HepG2 (cell line): ENCODE data around the gene LDLRAD4. TPM values are rescaled to one million over a fixed set of nuclear protein-coding genes. Genes with fewer than 3 reads are reported as not detected.

Experiments used
- ATAC-seq: fragments of 200-7000 bp; cut with Tn5 transposase; 3 replicates; pipeline ENCODE4 v1.9.1; 2020; ENCODE audit warnings: mild to moderate bottlenecking, moderate library complexity
- BruUV-seq: library from RNA; stranded (reverse); fragments of 400-500 nt; replicated peaks from 2 replicates; lab custom pipeline; 2021; lab: Mats Ljungman, UMichigan
- CTCF ChIA-PET: fragments of 300-600 bp; formaldehyde crosslinking; extraction: SDS; loops from one replicate; lab custom pipeline; 2021; ENCODE audit warnings: low total read pairs, inconsistent platforms, low intra/inter-chr PET ratio; lab: Yijun Ruan, JAX
- POLR2A ChIA-PET: fragments of 350-600 bp; sonication (Branson Sonifier 250); formaldehyde crosslinking; loops from one replicate; lab custom pipeline; 2020; ENCODE audit warnings: antibody characterized with exemption, inconsistent platforms; lab: Yijun Ruan, JAX
- DNase-seq: peaks from one replicate; pipeline ENCODE4 v3.0.0-alpha.2; 2015; ENCODE audit warnings: low spot score
- FAIRE-seq: peaks from 3 replicates; lab custom pipeline; 2011; peaks lifted over from hg19 to GRCh38; lab: Jason Lieb, UNC
- H2AFZ ChIP-seq: one replicate; pipeline ENCODE4 v1.6.1; 2011; ENCODE audit warnings: low read length, inconsistent platforms
- H3K27ac ChIP-seq: fragments of 300-600 bp; 3 replicates; pipeline ENCODE4 v1.8.0; 2011; ENCODE audit warnings: mixed run types, mild to moderate bottlenecking, mixed read lengths, low read length, inconsistent platforms; ENCODE audit not compliant: insufficient read depth; ENCODE audit errors: extremely low read length
- H3K27me3 ChIP-seq, 2 experiments: fragments of 200-600 bp in 1 of 2; 2 replicates in 1 of 2; 3 replicates in 1 of 2; pipeline versions ENCODE4 v1.6.0 to v1.8.0; 2011; ENCODE audit warnings: low read length in 2 of 2, mild to moderate bottlenecking in 2 of 2, moderate library complexity in 2 of 2, inconsistent platforms in 1 of 2; ENCODE audit not compliant: insufficient read depth in 2 of 2, control insufficient read depth in 1 of 2
- H3K36me3 ChIP-seq, 2 experiments: fragments of 200-600 bp in 1 of 2; replicated peaks in 1 of 2; 2 replicates in 1 of 2; 3 replicates in 1 of 2; pipeline versions ENCODE4 v1.5.1 to v1.8.0; 2011; ENCODE audit warnings: low read length in 2 of 2, inconsistent platforms in 1 of 2; ENCODE audit not compliant: insufficient read depth in 2 of 2, control insufficient read depth in 1 of 2
- H3K4me1 ChIP-seq: 2 replicates; pipeline ENCODE4 v1.5.1; 2012; ENCODE audit warnings: low read length, inconsistent platforms; ENCODE audit not compliant: insufficient read depth
- H3K4me2 ChIP-seq: 2 replicates; pipeline ENCODE4 v1.6.0; 2011; ENCODE audit warnings: low read depth, low read length, inconsistent platforms
- H3K4me3 ChIP-seq, 3 experiments: fragments of 200-600 bp in 1 of 3; sonication (generic), shearing (Covaris generic) in 1 of 3; replicated peaks in 1 of 3; 2 replicates each; pipeline ENCODE4 v1.5.1; 2011 to 2016; ENCODE audit warnings: low read length in 3 of 3, inconsistent platforms in 2 of 3, low read depth in 2 of 3, mild to moderate bottlenecking in 2 of 3, control low read depth in 1 of 3, mixed read lengths in 1 of 3; ENCODE audit not compliant: insufficient read depth in 1 of 3
- H3K79me2 ChIP-seq: one replicate; pipeline ENCODE4 v1.6.1; 2011; ENCODE audit warnings: low read length, inconsistent platforms; ENCODE audit not compliant: insufficient read depth
- H3K9ac ChIP-seq: 2 replicates; pipeline ENCODE4 v1.6.0; 2011; ENCODE audit warnings: mild to moderate bottlenecking, low read depth, low read length, inconsistent platforms; ENCODE audit not compliant: insufficient read depth
- H3K9me3 ChIP-seq: 2 replicates; pipeline ENCODE4 v1.5.1; 2012; ENCODE audit warnings: mild to moderate bottlenecking, low read length
- H4K20me1 ChIP-seq: 2 replicates; pipeline ENCODE4 v1.6.0; 2011; ENCODE audit warnings: inconsistent platforms, mild to moderate bottlenecking, low read length, moderate library complexity; ENCODE audit not compliant: insufficient read depth
- ATM ChIP-seq: fragments of 450-650 bp; IDR thresholded peaks from 2 replicates; pipeline ENCODE4 v1.7.1; 2017; ENCODE audit warnings: mild to moderate bottlenecking, borderline replicate concordance
- ETV6 ChIP-seq: sonication (generic); formaldehyde crosslinking; conservative IDR thresholded peaks from 2 replicates; pipeline ENCODE4 v1.4.0; 2020; ENCODE audit warnings: missing genetic modification reagents
- HDAC6 ChIP-seq: fragments of 200-600 bp; sonication (generic); IDR thresholded peaks from 2 replicates; pipeline ENCODE4 v1.7.0; 2017; ENCODE audit warnings: mild to moderate bottlenecking, antibody characterized with exemption, low read length, low read depth
- NFYC ChIP-seq: IDR thresholded peaks from 2 replicates; pipeline ENCODE4 v1.6.1; 2016; ENCODE audit warnings: missing genetic modification reagents, missing compliant biosample characterization
- SATB2 ChIP-seq: sonication (generic); formaldehyde crosslinking; IDR thresholded peaks from 2 replicates; pipeline ENCODE4 v1.5.0; 2020; ENCODE audit warnings: missing genetic modification reagents
- SYNCRIP ChIP-seq: fragments of 200-400 bp; formaldehyde crosslinking; IDR thresholded peaks from 2 replicates; pipeline ENCODE4 v1.6.1; 2018; ENCODE audit warnings: mild to moderate bottlenecking, low read depth, low read length; ENCODE audit not compliant: insufficient read depth
- ZNF3 ChIP-seq: IDR thresholded peaks from 2 replicates; pipeline ENCODE4 v1.7.0; 2017; ENCODE audit warnings: inconsistent platforms
- ZNF567 ChIP-seq: sonication (generic); formaldehyde crosslinking; IDR thresholded peaks from 2 replicates; pipeline ENCODE4 v1.8.1; 2023; ENCODE audit warnings: mild to moderate bottlenecking, missing genetic modification reagents, borderline replicate concordance
- ZNF775 ChIP-seq: sonication (generic); formaldehyde crosslinking; IDR thresholded peaks from 2 replicates; pipeline ENCODE4 v1.4.0; 2020; ENCODE audit warnings: missing genetic modification reagents, mild to moderate bottlenecking, moderate library complexity, borderline replicate concordance
- ZSCAN29 ChIP-seq: sonication (generic); formaldehyde crosslinking; conservative IDR thresholded peaks from 2 replicates; pipeline ENCODE4 v1.4.0; 2020; ENCODE audit warnings: mild to moderate bottlenecking, missing genetic modification reagents
- WGBS: methylation state at CpG from one replicate; pipeline ENCODE4 v1.1.6; 2017; ENCODE audit warnings: low lambda C conversion rate; 5-methylcytosine and 5-hydroxymethylcytosine counted together
- in situ Hi-C: cut with HindIII; loops from 2 replicates; pipeline ENCODE4 v1.10.0; 2017; ENCODE audit warnings: low pct_unique_long_range_greater_than_20kb; ENCODE audit not compliant: extremely low pct_ligation_motif_present
- intact Hi-C: fragments of 100-400 bp; cut with micrococcal nuclease; formaldehyde crosslinking; loops from one replicate; pipeline ENCODE4 v1.10.0; 2022; ENCODE audit not compliant: unreplicated experiment
- polyA plus RNA-seq, 8 experiments: library from polyadenylated mRNA; depleted of rRNA in 3 of 8; stranded (reverse) in 7 of 8; unstranded in 1 of 8; fragments of >200 nt; fragmentation: Illumina TruSeq in 4 of 8; extraction: Trizol in 4 of 8; gene quantifications; 2 replicates each; pipeline versions ENCODE4 v1.2.1 to v1.2.3, GENCODE V29; 2011 to 2016; ENCODE audit warnings: low read depth in 4 of 8, missing spikeins in 1 of 8, mixed read lengths in 1 of 8; ENCODE audit not compliant: insufficient read depth in 1 of 8
- total RNA-seq, 5 experiments: library from RNA; depleted of rRNA; stranded (reverse); fragments of >200 nt; fragmentation: Illumina TruSeq; extraction: Trizol; gene quantifications; 2 replicates each; pipeline ENCODE4 v1.2.3, GENCODE V29; 2016; ENCODE audit warnings: low read depth in 1 of 5
- TF ChIP-seq, protein P1 (sequence below): sonication (generic); formaldehyde crosslinking; IDR thresholded peaks from 2 replicates; pipeline ENCODE4 v1.4.0; 2020; ENCODE audit warnings: missing genetic modification reagents, low read depth, mild to moderate bottlenecking, borderline replicate concordance
- TF ChIP-seq, protein P2 (sequence below): sonication (generic); formaldehyde crosslinking; IDR thresholded peaks from 2 replicates; pipeline ENCODE4 v1.5.0; 2020; ENCODE audit warnings: mild to moderate bottlenecking, missing genetic modification reagents, borderline replicate concordance
- TF ChIP-seq, protein P3 (sequence below): sonication (generic); formaldehyde crosslinking; conservative IDR thresholded peaks from 2 replicates; pipeline ENCODE4 v1.4.0; 2020; ENCODE audit warnings: missing genetic modification reagents

LDLRAD4 gene
- total and polyA plus RNA-seq, 2 of the 13 experiments (the other 11 are each of a cell fraction or from before 2014, with no cell fraction given), result 13.6 to 20.9 TPM

DNA sequence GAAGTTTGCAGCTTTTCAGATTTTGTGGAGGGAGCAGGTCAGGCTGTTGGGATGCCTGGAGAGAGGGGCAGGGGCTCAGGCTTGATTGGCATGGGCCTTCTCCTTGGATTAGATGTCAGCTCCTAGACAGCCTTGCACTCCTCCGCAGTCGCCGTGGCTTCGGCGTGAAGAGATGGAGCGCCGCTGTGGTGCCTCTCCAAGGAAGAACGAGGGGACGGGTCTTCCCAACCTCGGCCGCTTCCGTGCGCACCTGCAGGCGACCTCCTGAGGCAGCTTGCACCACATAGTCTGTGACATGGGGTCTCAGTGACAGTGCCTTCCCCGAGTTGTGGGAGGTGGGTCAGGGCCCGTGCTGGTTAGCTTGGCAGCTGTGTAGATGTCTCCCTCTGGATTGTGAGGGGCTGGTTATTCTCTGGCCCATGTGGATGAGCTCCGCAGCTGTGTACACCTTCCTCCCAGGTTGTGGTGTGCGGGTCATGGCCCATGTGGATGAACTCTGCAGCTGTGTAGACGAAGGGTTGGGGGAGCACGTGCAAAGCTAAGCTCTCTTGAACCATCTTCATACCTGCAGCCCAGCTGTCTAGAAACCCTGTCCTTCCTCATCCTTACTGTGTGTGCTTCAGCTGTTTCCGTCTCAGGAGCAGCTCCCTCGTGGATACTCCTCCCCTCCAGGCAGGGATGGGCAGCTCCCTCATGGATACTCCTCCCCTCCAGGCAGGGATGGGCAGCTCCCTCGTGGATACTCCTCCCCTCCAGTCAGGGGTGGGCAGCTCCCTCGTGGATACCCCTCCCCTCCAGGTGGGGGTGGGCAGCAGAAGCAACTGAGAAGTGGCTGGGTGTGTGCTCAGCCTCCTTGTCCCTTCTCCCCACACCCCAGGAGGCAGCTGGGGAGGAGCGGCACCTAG, 170.3 kb downstream of the LDLRAD4 start:
- H3K79me2 ChIP-seq, result no peaks in the 10 kb centered on the region
- no peak overlapping the region for H3K4me2 ChIP-seq
- peaks cover 5% of the 10 kb centered on the region; the same call in 1 of the 2 replicates for H3K4me1 ChIP-seq
- BruUV-seq, result no TSS peak
- H3K36me3 ChIP-seq, result no peaks in the 10 kb centered on the region
- no peak overlapping the region for H2AFZ ChIP-seq
- DNase-seq (no peak), ATAC-seq (no peak), FAIRE-seq (no peak)
- intact Hi-C loops (no loop called here), in situ Hi-C loops (no loop called here)
- no peak overlapping the region for H3K4me3 ChIP-seq
- H3K9ac ChIP-seq, result no peak overlapping the region
- 80% methylated on average over 11 of the region's 25 CpGs for WGBS
- no peaks in the 10 kb centered on the region for H4K20me1 ChIP-seq
- H3K27me3 ChIP-seq, result no peaks in the 10 kb centered on the region
- POLR2A ChIA-PET, result no interaction called here
- H3K27ac ChIP-seq, result no peak overlapping the region
- CTCF ChIA-PET, result no interaction called here
- no peaks in the 10 kb centered on the region for H3K9me3 ChIP-seq
- TF ChIP-seq, protein P1, sequence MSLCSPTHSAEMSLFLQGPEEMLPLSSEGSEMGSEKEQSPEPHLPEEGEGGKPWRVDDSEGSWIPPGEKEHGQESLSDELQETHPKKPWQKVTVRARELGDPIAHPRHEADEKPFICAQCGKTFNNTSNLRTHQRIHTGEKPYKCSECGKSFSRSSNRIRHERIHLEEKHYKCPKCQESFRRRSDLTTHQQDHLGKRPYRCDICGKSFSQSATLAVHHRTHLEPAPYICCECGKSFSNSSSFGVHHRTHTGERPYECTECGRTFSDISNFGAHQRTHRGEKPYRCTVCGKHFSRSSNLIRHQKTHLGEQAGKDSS (CRISPR knock-in tag), result no peak
- TF ChIP-seq ETV6 (CRISPR knock-in tag), result no peak
- TF ChIP-seq NFYC (CRISPR knock-in tag), result no peak
- TF ChIP-seq SATB2 (CRISPR knock-in tag), result no peak
- TF ChIP-seq HDAC6, result no peak
- no peak for TF ChIP-seq ZSCAN29 (CRISPR knock-in tag)
- TF ChIP-seq ZNF3, result no peak
- no peak for TF ChIP-seq ZNF775
- TF ChIP-seq ATM, result no peak
- TF ChIP-seq, protein P2, sequence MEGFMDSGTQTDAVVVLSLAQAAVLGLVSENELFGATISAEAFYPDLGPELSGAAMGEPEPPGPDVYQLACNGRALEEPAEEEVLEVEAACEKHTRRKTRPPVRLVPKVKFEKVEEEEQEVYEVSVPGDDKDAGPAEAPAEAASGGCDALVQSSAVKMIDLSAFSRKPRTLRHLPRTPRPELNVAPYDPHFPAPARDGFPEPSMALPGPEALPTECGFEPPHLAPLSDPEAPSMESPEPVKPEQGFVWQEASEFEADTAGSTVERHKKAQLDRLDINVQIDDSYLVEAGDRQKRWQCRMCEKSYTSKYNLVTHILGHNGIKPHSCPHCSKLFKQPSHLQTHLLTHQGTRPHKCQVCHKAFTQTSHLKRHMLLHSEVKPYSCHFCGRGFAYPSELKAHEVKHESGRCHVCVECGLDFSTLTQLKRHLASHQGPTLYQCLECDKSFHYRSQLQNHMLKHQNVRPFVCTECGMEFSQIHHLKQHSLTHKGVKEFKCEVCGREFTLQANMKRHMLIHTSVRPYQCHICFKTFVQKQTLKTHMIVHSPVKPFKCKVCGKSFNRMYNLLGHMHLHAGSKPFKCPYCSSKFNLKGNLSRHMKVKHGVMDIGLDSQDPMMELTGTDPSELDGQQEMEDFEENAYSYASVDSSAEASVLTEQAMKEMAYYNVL (CRISPR knock-in tag), result no peak
- TF ChIP-seq, protein P3, sequence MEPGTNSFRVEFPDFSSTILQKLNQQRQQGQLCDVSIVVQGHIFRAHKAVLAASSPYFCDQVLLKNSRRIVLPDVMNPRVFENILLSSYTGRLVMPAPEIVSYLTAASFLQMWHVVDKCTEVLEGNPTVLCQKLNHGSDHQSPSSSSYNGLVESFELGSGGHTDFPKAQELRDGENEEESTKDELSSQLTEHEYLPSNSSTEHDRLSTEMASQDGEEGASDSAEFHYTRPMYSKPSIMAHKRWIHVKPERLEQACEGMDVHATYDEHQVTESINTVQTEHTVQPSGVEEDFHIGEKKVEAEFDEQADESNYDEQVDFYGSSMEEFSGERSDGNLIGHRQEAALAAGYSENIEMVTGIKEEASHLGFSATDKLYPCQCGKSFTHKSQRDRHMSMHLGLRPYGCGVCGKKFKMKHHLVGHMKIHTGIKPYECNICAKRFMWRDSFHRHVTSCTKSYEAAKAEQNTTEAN (CRISPR knock-in tag), result no peak
- TF ChIP-seq ZNF567 (CRISPR knock-in tag), result no peak
- no peak for TF ChIP-seq SYNCRIP
